Stimulated activated CD8-positive, alpha-beta memory T cell treated with anti-CD3 and anti-CD28 coated beads, Interleukin-7, amount 100 ng/mL, for 1 hour (primary cell): ENCODE results near the gene ZSWIM6.

Source experiments
- DNase-seq, 2 donors: peaks; one replicate each; pipeline ENCODE4 v3.0.0-alpha.2; 2020; ENCODE audit warnings: low read depth in 2 of 2

Gene ZSWIM6

DNA sequence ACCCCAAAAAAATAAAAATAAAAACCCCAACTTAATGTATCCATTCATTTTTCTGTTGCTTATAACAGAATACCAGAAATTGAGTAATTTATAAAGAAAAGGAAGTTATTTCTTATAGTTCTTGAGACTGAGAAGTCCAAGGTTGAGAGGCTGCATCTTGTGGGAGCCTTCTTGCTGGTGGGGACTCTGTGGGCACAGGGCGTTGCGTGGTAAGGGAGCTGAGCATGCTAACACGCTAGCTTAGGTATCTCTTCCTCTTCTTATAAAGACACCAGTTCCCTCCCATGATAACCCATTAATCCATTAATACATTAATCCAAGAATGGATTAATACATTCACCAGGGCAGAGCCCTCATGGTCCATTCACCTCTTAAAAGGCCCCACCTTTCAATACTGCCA is 150.9 kb downstream of the ZSWIM6 start:
- no peak for DNase-seq

DNA sequence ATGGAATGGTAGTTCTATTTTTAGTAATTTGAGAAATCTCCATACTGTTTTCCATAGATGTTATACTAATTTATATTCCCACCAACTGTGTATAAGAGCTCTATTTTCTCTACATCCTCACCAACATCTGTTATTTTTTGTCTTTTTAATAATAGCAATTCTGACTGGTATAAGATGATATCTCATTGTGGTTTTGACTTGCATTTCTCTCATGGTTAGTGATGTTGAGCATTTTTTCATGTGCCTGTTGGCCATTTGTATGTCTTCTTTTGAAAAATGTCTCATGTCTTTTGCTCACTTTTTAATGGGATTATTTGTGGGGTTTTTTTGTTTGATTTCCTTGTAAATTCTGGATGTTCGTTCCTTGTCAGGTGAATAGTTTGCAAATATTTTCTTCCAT is 154.4 kb downstream of the ZSWIM6 start:
- DNase-seq = no peak

DNA sequence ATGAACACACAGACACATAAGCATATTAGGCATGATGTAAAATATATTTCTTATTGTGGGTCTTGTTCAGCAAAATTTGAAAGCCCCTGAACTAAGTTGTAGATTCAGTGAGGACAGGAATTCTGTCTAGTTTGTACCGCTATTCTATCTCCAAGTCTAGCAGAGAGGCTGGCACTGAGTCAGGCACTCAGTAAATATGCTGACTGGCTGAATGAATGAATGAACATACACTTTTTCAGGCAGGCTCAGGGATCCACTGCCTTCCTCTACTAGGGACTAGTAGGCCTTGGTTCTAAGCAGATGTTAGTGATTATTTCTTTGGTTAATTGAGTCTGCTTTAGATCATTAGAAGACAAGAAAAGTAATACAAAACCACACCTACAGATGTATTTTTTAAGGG is 157.5 kb downstream of the ZSWIM6 start:
- DNase-seq = no peak

DNA sequence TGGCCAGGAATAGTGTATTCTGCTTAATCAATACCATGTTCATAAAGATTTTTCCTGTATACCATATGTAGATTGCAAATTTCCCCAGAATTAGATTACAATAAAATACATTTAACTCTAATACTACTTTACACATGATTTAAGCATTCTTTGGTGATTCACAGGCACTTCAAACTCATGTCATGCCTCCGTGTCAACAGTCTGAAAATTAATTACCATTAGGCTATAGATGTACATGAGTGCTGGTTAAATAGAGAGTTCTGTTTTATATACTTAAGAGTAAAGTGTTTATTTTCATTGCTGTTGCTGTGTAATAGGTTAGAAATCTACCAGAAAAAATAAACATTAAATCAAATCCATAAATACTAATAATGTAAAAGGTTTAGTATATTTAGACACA is 159.8 kb downstream of the ZSWIM6 start:
- no peak for DNase-seq

DNA sequence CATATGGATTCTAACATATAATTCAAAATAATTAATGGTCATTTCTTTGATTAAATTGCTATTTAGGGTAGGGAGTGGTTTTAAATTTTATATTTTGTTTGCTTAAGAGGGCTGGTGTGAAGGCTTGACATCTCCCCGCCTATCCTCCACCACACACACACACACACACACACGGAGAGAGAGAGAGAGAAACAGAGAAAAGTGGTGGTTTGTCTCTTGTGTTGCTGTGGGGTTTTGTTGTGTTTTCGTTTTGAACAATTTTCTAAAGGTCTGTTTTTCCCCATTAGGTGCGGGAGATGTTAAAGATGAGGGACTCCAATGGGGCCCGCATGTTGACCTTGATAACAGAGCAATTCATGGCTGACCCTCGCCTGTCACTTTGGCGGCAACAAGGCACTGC is 161.9 kb downstream of the ZSWIM6 start:
- DNase-seq = no peak

DNA sequence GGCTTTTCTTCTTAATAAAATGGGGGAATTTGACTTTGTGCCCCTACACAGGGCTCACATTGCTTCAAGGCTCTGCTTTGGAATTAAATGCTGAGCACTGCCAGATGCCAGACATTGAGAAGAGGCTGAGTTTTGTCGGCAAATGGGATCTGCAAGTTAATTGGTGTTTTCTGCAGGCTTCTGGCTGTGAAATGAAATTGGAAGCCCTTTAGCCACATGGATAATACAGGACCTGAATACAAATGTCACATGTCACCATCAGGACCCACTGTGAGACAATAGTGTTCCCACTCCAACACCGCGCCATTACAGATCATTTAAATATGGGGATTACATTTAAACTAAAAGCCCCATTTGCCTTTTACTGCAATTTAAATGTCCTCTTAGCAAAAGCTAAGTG is 164.4 kb downstream of the ZSWIM6 start:
- DNase-seq = no peak

DNA sequence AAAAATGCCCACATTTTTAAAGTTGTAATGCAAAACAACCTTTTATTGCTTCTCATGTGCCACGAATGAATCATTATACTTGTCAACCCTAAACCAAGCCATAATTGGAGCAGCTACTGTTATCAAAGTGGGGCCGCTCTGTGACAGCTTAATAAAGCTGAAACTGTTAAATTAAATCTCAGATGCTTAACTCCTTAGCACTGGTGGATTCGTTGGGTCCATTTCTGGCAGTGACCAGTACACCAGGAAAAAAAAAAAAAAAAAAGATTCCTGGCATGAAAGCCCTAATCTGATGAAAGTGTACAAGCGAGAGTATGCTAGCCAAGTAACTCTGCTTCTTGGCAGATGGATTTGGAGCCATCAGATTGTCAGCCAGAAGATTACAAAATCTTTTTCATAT is 164.8 kb downstream of the ZSWIM6 start:
- no peak for DNase-seq

DNA sequence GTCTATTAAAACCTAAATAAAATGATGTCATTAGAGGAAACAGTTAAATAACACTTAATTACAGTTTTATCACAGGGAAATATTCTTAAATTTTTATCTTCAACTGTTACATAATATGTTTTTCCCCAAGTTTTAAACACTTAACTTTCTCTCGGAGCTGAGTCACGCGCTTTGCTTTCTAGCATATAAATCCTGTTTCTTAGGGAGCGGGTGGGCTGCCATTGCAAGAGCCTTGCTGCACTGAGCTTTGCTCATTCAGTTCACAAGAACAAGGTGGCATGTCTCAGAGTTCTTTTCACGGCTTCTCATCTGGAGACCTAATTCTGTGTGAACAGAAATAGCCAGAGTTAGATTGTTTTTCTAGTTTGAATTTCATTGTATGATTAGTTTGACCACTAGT is 166.1 kb downstream of the ZSWIM6 start:
- no peak for DNase-seq

DNA sequence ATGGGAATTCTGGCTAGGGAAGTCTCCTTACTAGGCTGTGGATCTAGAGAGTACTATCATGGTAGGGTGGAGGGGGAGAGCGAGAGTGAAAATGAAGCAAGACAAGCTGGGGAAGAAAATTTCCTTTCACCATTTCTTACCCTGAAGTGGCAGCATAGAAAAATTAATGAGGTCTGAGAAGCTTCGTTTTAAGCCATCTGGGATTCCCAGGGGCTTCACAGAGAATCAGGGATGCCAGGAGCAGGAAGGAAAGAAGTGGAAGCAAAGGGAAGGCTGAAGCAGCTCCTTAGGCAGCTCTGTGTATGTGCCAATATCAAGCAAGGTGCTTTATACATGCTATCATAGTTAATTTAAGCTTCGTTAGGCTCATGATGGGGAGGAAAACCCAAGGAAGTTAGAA is 169.9 kb downstream of the ZSWIM6 start:
- no peak for DNase-seq

DNA sequence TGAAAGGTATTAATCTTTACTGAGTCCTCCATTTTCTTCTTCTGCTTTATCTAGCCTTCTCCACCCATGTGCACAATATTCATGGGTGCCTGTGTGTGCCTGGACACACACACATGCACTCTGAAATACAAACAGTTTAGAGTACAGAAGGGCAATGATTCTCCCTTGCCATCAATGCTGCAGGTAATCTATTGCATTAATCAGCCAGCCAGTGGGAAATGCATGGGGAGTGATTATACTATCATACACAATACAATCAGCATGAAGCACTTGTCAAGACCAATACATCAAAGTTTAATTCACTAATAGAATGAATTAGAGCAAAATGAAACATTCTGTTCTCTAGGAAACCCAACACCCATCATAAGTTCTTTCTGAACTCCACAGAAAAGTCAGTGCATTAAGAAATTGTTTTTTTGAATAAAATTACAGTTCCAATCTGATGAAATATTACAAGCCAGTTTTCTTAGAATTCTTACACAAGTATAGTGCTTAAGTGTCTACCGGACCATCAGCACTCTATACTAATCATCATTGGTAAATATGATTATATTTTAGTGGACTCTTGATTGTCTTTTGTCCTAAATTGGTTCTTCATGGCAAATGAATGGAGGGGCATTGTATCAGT is 172.2 kb downstream of the ZSWIM6 start:
- DNase-seq = no peak

DNA sequence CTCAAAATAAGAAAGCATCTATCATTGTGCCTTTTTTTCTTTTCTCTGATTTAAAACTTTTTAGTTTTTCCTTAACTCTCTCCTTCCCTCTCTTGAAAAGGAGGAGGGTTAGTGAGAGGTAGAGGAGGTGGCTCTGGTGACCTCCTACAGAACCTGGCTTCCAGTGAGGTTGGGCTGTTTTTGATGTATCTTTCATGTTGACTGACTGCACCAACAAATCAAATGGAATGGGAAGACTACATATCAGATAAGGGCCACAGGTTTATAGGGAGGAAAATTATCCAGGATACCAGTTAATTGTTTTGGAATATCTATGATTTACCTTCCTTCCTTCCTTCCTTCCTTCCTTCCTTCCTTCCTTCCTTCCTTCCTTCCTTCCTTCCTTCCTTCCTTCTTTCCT is 173.2 kb downstream of the ZSWIM6 start:
- no peak for DNase-seq

DNA sequence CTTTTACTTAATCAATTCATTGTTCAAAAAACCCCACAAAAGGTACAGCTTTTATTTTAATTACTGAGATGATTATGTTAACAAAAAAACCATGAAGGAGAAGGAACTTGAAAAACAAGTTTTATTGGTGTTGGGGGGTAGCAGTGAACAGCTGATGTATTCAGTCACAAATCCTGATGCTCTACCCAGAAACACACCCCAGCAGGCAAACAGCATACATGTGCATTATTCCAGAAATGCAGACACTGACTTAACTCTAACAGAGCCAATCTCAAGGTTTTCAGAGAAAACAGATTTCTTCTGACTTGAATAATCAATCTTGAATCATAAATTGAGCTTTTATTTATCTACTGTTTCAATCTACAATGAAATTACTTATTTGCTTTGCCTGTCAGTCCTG is 175.2 kb downstream of the ZSWIM6 start:
- DNase-seq = no peak

DNA sequence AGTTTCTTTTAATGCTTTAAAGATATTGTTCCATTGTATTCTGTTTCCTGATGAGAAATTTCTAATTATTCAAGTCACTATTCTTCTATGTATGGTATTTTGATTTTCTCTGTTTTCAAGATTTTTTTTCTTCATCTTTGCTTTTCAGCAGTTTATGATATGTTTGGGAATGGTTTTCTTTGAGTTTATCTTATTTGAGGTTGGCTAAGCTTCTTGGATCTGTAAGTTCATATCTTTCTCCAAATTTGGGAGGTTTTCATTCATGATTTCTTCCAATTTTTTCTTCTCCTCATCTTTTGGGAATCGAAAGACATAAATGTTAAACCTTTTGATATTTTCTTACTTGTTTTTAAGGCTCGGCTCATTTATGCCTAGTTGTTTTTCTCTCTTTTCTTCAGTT is 184.9 kb downstream of the ZSWIM6 start:
- no peak for DNase-seq

DNA sequence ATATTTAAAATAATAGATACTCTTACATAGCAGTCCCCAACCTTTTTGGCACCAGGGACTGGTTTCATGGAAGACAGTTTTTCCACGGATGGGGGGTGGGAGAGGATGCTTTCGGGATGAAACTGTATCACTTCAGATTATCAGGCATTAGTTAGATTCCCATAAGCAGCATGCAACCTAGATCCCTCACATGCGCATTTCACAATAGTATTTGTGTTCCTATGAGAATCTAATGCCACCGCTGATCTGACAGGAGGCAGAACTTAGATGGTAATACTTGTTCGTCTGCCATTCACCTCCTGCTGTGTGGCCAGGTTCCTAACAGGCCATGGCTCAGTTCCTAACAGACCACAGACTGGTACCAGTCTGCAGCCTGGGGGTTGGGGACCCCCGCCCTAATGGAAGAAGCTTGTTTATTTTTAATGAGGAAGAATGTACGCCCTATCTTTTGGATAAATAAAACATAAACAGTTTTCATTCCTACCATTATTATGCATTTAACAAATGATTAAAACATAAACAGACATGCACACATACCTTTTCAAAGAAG is 187.7 kb downstream of the ZSWIM6 start:
- no peak for DNase-seq

DNA sequence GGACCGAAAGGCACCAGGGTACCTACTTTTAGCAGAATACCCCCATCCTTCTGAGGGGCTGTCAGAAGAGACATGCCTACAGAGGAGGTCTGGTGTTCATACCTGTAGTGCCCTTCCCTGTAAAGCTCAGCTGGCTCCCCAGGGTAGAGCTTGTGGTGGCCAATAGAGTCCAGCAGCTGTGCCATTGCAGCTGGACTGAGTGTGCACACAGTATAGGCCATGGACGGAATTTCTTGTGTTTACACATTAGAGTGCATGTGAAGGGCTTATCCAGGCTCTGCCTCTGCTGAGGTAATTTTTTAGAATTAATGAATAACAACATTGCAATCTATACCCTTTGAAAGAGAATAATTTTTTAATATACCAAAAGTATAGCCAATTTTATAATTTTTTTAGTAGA is 191.0 kb downstream of the ZSWIM6 start:
- no peak for DNase-seq

DNA sequence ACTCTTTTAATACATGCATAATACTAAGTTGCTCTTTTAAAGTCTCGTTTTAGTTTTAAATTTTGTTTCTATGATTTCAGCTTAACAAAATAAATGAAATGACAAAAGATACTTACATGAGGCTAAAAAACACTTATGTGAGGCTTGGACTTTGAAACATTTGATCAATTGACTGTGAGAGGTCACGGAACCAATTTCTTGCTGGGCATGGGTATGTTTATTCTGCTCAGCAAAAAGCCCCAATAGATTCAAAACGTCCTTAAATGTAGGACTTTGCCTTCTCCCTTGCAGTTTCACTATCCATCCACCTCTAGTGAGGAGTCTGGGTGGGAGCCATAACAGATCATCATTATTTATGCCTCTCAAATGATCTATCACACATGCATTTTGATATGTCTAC is 191.9 kb downstream of the ZSWIM6 start:
- DNase-seq = no peak

DNA sequence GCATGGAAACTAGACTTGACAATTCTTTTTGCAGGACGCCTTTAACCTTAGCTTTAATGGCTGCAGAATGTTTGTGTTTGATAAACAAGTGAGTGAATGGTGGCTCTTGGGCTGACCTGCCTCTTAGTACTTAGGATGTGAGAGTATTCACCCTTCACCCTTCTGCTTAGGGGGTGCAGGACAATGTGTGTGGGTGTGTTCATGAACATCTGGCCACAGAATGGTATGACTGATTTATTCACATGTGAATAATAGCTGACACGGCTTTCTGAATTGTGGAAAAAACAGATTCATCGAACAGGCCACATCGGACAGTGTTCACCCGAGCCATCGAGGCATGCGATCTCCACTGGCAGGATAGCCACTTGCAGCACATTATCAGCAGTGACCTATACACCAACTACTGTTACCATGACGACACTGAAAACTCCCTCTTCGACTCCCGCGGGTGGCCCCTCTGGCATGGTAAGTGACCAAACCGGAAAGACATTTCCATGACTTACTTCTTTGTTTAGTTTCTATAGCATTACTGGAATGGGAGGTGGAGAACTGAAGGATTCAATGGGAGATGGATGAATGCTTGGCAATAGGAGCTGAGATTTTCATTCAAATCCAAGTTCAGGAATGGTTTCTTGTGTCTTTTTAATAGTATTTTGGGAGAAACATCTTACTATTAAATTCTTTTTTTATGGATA is 193.6 kb downstream of the ZSWIM6 start:
- DNase-seq = no peak

DNA sequence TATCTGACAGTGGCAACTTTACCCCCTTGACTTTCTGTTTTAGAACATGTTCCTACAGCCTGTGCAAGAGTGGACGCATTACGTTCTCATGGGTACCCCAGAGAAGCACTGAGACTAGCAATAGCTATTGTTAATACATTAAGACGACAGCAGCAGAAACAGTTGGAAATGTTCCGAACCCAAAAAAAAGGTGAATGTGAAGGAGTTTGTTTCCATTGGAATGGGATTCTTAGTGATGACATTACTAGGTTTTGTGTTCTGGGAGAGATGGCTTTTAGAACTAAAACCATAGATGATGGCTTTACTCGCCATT is 194.1 kb downstream of the ZSWIM6 start:
- DNase-seq = no peak

DNA sequence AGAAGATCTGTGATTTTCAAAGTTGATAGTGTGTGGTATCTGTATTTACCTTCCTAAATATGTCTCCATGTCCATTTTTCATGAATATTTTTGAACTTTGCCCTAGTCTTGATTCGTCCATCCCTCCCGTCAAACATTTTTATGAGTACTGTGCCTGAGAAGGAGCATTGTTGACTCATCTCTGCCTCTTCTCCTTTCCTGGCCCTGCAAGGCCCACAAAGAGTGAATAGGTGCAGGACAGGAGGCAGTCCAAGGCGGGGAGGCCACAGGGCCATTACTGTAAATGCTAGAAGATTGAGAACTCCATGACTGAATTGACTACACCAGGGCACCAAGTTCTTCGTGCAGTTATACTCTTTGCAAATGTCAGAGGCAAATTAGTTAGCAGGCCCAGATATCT is 200.9 kb downstream of the ZSWIM6 start:
- DNase-seq = no peak

DNA sequence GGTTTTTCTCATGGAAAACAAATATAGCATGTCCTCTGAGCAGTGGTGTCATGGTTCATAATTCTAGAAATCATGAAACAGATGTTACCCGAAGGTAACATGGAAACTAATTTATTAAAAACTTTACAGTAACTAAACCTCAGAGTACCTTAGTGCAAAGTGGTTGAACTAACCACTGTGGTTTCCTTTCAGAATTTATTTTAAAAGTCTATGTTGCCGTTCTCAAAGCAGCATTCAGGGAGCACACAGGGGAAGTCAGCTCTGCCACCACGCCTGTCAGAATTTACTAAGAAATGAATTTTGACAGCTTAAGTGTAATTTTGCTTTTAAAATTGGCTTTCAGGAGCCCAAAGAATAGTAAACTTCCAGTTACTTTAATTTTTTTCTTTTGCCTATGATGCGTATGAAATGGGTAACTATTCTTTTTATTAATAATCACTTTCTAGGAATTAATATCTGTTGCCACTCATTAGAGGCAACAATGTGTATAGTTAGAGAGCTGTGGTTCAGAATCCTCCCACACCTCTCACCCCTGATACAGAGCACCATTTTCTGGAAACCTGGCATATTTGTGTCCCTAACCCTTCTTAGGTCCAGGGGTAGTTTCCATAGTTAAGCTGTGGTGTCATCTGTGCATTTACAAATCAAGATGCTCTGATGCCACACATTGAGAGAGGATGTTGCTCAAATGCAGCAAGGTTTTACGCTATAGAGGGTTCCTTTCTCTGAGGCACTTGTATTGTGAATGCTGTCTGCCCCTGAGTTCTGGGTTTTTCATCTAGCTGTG is 202.6 kb downstream of the ZSWIM6 start:
- no peak for DNase-seq

DNA sequence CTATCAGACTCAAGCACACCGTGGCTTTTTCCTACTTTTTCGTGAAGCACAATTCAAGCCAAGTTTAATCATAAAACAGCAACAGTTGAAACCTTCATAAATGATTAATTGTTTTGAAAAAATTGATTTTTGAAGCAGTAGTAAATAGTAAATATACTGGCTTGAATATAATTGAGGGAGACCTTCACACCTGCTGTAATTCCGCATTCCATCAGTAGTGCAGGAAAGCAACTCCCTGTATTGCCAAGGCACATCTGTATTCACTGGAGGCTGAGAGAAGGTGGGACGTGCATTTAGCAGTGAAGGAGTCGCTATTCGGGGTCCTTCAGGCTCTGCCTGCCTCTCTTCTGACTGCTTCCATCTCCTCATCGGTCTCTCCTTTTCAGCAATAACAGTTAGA is 203.8 kb downstream of the ZSWIM6 start:
- no peak for DNase-seq

DNA sequence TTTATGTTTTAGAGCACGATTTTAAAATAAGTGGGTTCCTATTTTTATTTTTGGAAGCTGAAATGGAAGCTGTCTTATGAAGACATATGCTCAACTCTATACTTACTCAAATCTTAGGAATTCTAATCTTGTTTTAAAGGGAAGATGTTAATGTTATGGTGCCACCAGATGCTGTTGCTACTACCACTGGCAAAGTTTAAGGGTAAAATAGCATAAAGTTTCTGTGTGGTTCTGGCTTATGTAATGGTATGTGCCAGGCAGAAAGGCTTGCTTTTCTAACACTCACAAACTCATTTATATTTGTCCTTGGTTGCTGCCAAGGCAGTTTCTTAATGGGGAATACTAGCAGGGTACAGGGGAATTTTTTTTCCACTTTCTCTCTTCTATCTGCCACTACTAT is 204.9 kb downstream of the ZSWIM6 start:
- DNase-seq = no peak
